ENCODE data around the gene MMRN2. TPM values are rescaled to one million over a fixed set of nuclear protein-coding genes. Genes with fewer than 3 reads are reported as not detected.

The MMRN2 gene
- polyA plus RNA-seq, 2 donors: 4.1 to 6.4 TPM

- Histone ChIP-seq H3K27me3 (ENCODE audit: control insufficient read depth in 1 of 2, insufficient read depth in 2 of 2, low read length in 2 of 2) (no peaks in the 10 kb centered on the region), H3K9me3 (ENCODE audit: control insufficient read depth in 2 of 2, insufficient read depth in 1 of 2, low read depth in 1 of 2, low read length in 1 of 2) (no peaks in the 10 kb centered on the region), H3K4me1 (ENCODE audit: control insufficient read depth in 2 of 2, insufficient read depth in 2 of 2, low read length in 1 of 2) (peaks cover 14 to 48% of the 10 kb centered on the region in 2 donors), H3K27ac (ENCODE audit: low read depth in 2 of 2, low read length in 1 of 2) (no peak overlapping the region), H3K36me3 (ENCODE audit: control insufficient read depth in 2 of 2, insufficient read depth in 2 of 2, low read length in 1 of 2) (no peaks in the 10 kb centered on the region), H3K4me3 (ENCODE audit: low read depth in 1 of 2, low read length in 2 of 2) (no peak overlapping the region)
- 94 to 96% methylated on average over 12 of the region's 12 CpGs for WGBS, 2 donors
Observed at GRCh38 chr10:86963341-86963919, 6.0 kb upstream of the MMRN2 start.

DNA sequence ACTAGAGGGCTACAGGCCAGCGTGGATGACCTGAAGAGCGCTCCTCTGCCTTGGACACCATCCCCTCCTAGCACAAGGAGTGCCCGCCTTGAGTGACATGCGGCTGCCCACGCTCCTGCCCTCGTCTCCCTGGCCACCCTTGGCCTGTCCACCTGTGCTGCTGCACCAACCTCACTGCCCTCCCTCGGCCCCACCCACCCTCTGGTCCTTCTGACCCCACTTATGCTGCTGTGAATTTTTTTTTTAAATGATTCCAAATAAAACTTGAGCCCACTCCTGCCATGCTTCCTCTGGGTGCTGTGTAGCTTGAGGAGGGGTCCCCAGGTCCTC, 5.5 kb upstream of the MMRN2 start:
- H3K27ac ChIP-seq (ENCODE audit: low read depth in 2 of 2, low read length in 1 of 2): no peak overlapping the region
- WGBS, 2 donors: 88 to 92% methylated on average over 6 to 7 of the region's 7 CpGs
- peaks cover 17 to 47% of the 10 kb centered on the region in 2 donors for H3K4me1 ChIP-seq (ENCODE audit: control insufficient read depth in 2 of 2, insufficient read depth in 2 of 2, low read length in 1 of 2)
- H3K9me3 ChIP-seq (ENCODE audit: control insufficient read depth in 2 of 2, insufficient read depth in 1 of 2, low read depth in 1 of 2, low read length in 1 of 2): no peaks in the 10 kb centered on the region
- H3K27me3 ChIP-seq (ENCODE audit: control insufficient read depth in 1 of 2, insufficient read depth in 2 of 2, low read length in 2 of 2): no peaks in the 10 kb centered on the region
- no peak overlapping the region for H3K4me3 ChIP-seq (ENCODE audit: low read depth in 1 of 2, low read length in 2 of 2)
- no peaks in the 10 kb centered on the region for H3K36me3 ChIP-seq (ENCODE audit: control insufficient read depth in 2 of 2, insufficient read depth in 2 of 2, low read length in 1 of 2)

DNA sequence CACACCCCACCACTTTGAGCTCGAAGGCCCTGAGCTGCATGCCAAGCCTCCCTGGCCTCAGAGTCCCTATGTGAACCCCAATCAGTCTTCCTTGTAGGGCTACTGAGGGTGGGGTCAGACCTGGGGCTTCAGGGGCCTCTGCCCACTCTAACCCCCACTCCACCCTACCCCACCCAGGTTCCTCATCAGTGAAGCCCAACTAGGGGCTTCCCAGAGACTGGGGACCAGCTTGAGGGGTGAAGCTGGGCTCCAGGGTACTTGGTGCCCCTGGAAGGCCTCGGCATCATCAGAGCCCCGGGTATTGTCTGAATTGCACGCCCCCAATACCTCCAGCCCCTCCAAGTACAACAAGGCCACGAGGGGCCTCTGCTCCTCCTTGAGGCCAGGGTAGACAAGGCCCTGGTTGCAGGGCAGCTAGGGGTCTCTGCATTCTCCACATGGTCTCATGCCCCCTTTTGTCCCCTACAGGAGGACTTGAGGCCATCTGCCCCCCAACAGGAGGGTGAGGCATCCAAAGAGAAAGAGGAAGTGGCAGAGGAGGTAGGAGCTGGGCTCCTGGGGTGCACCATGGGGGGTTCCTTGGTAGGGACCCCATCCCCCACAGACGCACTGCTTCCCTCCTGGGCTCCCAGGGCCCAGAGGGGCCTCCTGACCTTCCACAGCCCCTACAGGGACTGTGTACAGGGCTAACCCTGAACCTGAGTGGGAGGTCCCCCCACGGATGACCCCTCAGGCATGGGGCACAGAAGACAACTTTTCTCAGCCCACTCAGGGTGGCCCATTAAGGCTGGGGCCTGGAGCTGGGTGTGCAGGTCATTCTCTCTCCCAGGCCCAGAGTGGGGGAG, 4.9 kb upstream of the MMRN2 start:
- no peaks in the 10 kb centered on the region for H3K27me3 ChIP-seq (ENCODE audit: control insufficient read depth in 1 of 2, insufficient read depth in 2 of 2, low read length in 2 of 2)
- no peak overlapping the region for H3K27ac ChIP-seq (ENCODE audit: low read depth in 2 of 2, low read length in 1 of 2)
- H3K36me3 ChIP-seq (ENCODE audit: control insufficient read depth in 2 of 2, insufficient read depth in 2 of 2, low read length in 1 of 2): no peaks in the 10 kb centered on the region
- no peaks in the 10 kb centered on the region for H3K9me3 ChIP-seq (ENCODE audit: control insufficient read depth in 2 of 2, insufficient read depth in 1 of 2, low read depth in 1 of 2, low read length in 1 of 2)
- H3K4me1 ChIP-seq (ENCODE audit: control insufficient read depth in 2 of 2, insufficient read depth in 2 of 2, low read length in 1 of 2): peaks cover 14 to 44% of the 10 kb centered on the region in 2 donors
- no peak overlapping the region for H3K4me3 ChIP-seq (ENCODE audit: low read depth in 1 of 2, low read length in 2 of 2)
- WGBS, 2 donors: 82 to 88% methylated on average over 7 of the region's 7 CpGs

GRCh38 chr10:86961481-86962091, 4.2 kb upstream of the MMRN2 start:
- H3K4me1 ChIP-seq (ENCODE audit: control insufficient read depth in 2 of 2, insufficient read depth in 2 of 2, low read length in 1 of 2): peaks cover 10 to 37% of the 10 kb centered on the region in 2 donors
- no peaks in the 10 kb centered on the region for H3K9me3 ChIP-seq (ENCODE audit: control insufficient read depth in 2 of 2, insufficient read depth in 1 of 2, low read depth in 1 of 2, low read length in 1 of 2)
- WGBS, 2 donors: 82 to 84% methylated on average over 11 to 12 of the region's 12 CpGs
- no peaks in the 10 kb centered on the region for H3K36me3 ChIP-seq (ENCODE audit: control insufficient read depth in 2 of 2, insufficient read depth in 2 of 2, low read length in 1 of 2)
- H3K27me3 ChIP-seq (ENCODE audit: control insufficient read depth in 1 of 2, insufficient read depth in 2 of 2, low read length in 2 of 2): no peaks in the 10 kb centered on the region
- no peak overlapping the region for H3K4me3 ChIP-seq (ENCODE audit: low read depth in 1 of 2, low read length in 2 of 2)
- no peak overlapping the region for H3K27ac ChIP-seq (ENCODE audit: low read depth in 2 of 2, low read length in 1 of 2)

DNA sequence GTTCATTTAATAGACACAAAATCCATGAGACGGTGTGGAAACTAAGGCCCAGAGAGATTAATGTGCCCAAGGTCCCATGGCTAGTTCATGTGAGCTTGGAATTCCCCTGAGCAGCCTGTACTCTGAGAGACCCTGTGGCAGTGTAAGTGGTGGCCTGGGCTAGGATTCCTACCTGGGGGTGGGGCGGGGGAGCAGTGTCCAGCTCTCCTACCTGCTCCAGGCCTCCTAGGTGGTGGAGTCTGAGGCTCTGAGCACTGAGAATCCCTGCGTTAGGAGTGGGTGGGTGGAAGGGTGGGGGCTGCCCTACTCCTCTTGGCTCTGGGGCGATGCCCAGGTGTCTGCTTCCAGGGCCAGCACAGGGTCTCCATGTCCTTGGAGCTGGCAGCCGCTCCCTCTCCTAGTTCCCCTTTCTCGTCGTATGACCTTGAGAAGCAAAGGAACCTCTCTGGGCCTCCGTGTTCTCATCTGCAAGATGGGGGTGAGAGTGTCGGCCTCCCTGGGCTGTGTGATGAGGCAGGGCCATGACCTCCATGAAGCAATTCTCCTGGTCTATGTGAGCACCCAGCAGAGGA, 3.5 kb upstream of the MMRN2 start:
- no peaks in the 10 kb centered on the region for H3K27me3 ChIP-seq (ENCODE audit: control insufficient read depth in 1 of 2, insufficient read depth in 2 of 2, low read length in 2 of 2)
- no peak overlapping the region for H3K4me3 ChIP-seq (ENCODE audit: low read depth in 1 of 2, low read length in 2 of 2)
- no peaks in the 10 kb centered on the region for H3K9me3 ChIP-seq (ENCODE audit: control insufficient read depth in 2 of 2, insufficient read depth in 1 of 2, low read depth in 1 of 2, low read length in 1 of 2)
- H3K36me3 ChIP-seq (ENCODE audit: control insufficient read depth in 2 of 2, insufficient read depth in 2 of 2, low read length in 1 of 2): no peaks in the 10 kb centered on the region
- no peak overlapping the region for H3K27ac ChIP-seq (ENCODE audit: low read depth in 2 of 2, low read length in 1 of 2)
- peaks cover 10 to 35% of the 10 kb centered on the region in 2 donors for H3K4me1 ChIP-seq (ENCODE audit: control insufficient read depth in 2 of 2, insufficient read depth in 2 of 2, low read length in 1 of 2)
- 80 to 81% methylated on average over 9 of the region's 9 CpGs for WGBS, 2 donors

- H3K27ac ChIP-seq (ENCODE audit: low read depth in 2 of 2, low read length in 1 of 2): peak overlapping the region; percentile 6 to 25
- H3K4me3 ChIP-seq (ENCODE audit: low read depth in 1 of 2, low read length in 2 of 2): no peak overlapping the region
- H3K4me1 ChIP-seq (ENCODE audit: control insufficient read depth in 2 of 2, insufficient read depth in 2 of 2, low read length in 1 of 2): peaks cover 10 to 36% of the 10 kb centered on the region in 2 donors
- no peaks in the 10 kb centered on the region for H3K9me3 ChIP-seq (ENCODE audit: control insufficient read depth in 2 of 2, insufficient read depth in 1 of 2, low read depth in 1 of 2, low read length in 1 of 2)
- H3K36me3 ChIP-seq (ENCODE audit: control insufficient read depth in 2 of 2, insufficient read depth in 2 of 2, low read length in 1 of 2): no peaks in the 10 kb centered on the region
- 73 to 74% methylated on average over 37 of the region's 37 CpGs for WGBS, 2 donors
- H3K27me3 ChIP-seq (ENCODE audit: control insufficient read depth in 1 of 2, insufficient read depth in 2 of 2, low read length in 2 of 2): no peaks in the 10 kb centered on the region
Observed at GRCh38 chr10:86960003-86960862, 2.8 kb upstream of the MMRN2 start.

DNA sequence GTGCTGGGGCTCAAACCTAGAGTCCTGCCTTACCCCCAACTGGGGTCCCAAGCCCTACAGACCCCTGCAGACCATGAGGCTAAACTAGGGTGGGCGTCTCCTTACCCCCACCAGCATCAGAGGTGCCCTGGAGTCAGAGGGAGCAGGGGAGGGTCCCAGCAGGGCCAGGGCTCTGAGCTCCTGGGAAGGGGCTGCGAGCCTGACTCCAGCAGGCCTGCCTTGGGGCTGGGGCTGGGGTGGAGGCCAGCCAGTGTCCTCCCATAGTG, 2.3 kb upstream of the MMRN2 start:
- Histone ChIP-seq H3K4me3 (ENCODE audit: low read depth in 1 of 2, low read length in 2 of 2) (no peak overlapping the region), H3K27ac (ENCODE audit: low read depth in 2 of 2, low read length in 1 of 2) (peak overlapping the region; percentile 25 to 69), H3K36me3 (ENCODE audit: control insufficient read depth in 2 of 2, insufficient read depth in 2 of 2, low read length in 1 of 2) (no peaks in the 10 kb centered on the region), H3K9me3 (ENCODE audit: control insufficient read depth in 2 of 2, insufficient read depth in 1 of 2, low read depth in 1 of 2, low read length in 1 of 2) (no peaks in the 10 kb centered on the region), H3K4me1 (ENCODE audit: control insufficient read depth in 2 of 2, insufficient read depth in 2 of 2, low read length in 1 of 2) (peaks cover 7 to 37% of the 10 kb centered on the region in 2 donors), H3K27me3 (ENCODE audit: control insufficient read depth in 1 of 2, insufficient read depth in 2 of 2, low read length in 2 of 2) (no peaks in the 10 kb centered on the region)
- WGBS, 2 donors: 80 to 89% methylated on average over 2 of the region's 2 CpGs

GRCh38 chr10:86958901-86959736, 1.7 kb upstream of the MMRN2 start:
- H3K27me3 ChIP-seq (ENCODE audit: control insufficient read depth in 1 of 2, insufficient read depth in 2 of 2, low read length in 2 of 2): no peaks in the 10 kb centered on the region
- H3K9me3 ChIP-seq (ENCODE audit: control insufficient read depth in 2 of 2, insufficient read depth in 1 of 2, low read depth in 1 of 2, low read length in 1 of 2): no peaks in the 10 kb centered on the region
- peak overlapping the region; percentile 21 to 35 for H3K4me3 ChIP-seq (ENCODE audit: low read depth in 1 of 2, low read length in 2 of 2)
- peaks cover 7 to 34% of the 10 kb centered on the region in 2 donors for H3K4me1 ChIP-seq (ENCODE audit: control insufficient read depth in 2 of 2, insufficient read depth in 2 of 2, low read length in 1 of 2)
- H3K27ac ChIP-seq (ENCODE audit: low read depth in 2 of 2, low read length in 1 of 2): peak overlapping the region; percentile 47 to 69
- no peaks in the 10 kb centered on the region for H3K36me3 ChIP-seq (ENCODE audit: control insufficient read depth in 2 of 2, insufficient read depth in 2 of 2, low read length in 1 of 2)
- 34 to 37% methylated on average over 15 to 16 of the region's 16 CpGs for WGBS, 2 donors

Measured in esophagus (tissue), 2 donors.